Natural killer cell (primary cell): ENCODE measurements around the gene NME5. TPM values are rescaled to one million over a fixed set of nuclear protein-coding genes. Genes with fewer than 3 reads are reported as not detected.

Experiments used
- ATAC-seq, 3 donors: fragments of 150-1000 bp in 2 of 3; fragments of 200-7000 bp in 1 of 3; cut with Tn5 transposase; 1 replicate in 1 of 3; 2 replicates in 2 of 3; pipeline ENCODE4 v1.10.0; 2021; ENCODE audit warnings: mild to moderate bottlenecking in 2 of 3, moderate library complexity in 2 of 3
- DNase-seq, 2 donors: peaks; one replicate each; pipeline versions ENCODE4 v3.0.0 to v3.0.0-alpha.2; 2013 to 2021; ENCODE audit warnings: mixed read lengths in 1 of 2
- H3K27ac ChIP-seq: one replicate; pipeline ENCODE4 v1.5.1; 2013; ENCODE audit warnings: mild to moderate bottlenecking, low read length
- H3K27me3 ChIP-seq: one replicate; pipeline ENCODE4 v1.6.1; 2013; ENCODE audit warnings: low read length; ENCODE audit not compliant: control insufficient read depth, insufficient read depth
- H3K36me3 ChIP-seq: one replicate; pipeline ENCODE4 v1.6.1; 2013; ENCODE audit warnings: low read length; ENCODE audit not compliant: control insufficient read depth, insufficient read depth
- H3K4me1 ChIP-seq: one replicate; pipeline ENCODE4 v1.6.1; 2013; ENCODE audit warnings: low read length; ENCODE audit not compliant: control insufficient read depth, insufficient read depth
- H3K4me3 ChIP-seq: one replicate; pipeline ENCODE4 v1.5.1; 2013; ENCODE audit warnings: low read length
- H3K9me3 ChIP-seq: one replicate; pipeline ENCODE4 v1.6.1; 2013; ENCODE audit warnings: low read length; ENCODE audit not compliant: control insufficient read depth, insufficient read depth
- H3K27ac Mint-ChIP-seq, 2 donors: one replicate each; pipeline ENCODE4 v1.8.0; 2022; ENCODE audit warnings: mild to moderate bottlenecking in 2 of 2, mixed read lengths in 2 of 2, moderate library complexity in 1 of 2
- H3K27me3 Mint-ChIP-seq, 2 donors: one replicate each; pipeline ENCODE4 v1.8.0; 2022; ENCODE audit warnings: low read depth in 2 of 2, mixed read lengths in 2 of 2
- H3K36me3 Mint-ChIP-seq: one replicate; pipeline ENCODE4 v1.8.0; 2022; ENCODE audit warnings: mixed read lengths
- H3K4me1 Mint-ChIP-seq, 2 donors: one replicate each; pipeline ENCODE4 v1.8.0; 2022; ENCODE audit warnings: mixed read lengths in 2 of 2
- H3K4me3 Mint-ChIP-seq: one replicate; pipeline ENCODE4 v1.8.0; 2022; ENCODE audit warnings: mild to moderate bottlenecking, moderate library complexity, mixed read lengths
- H3K9me3 Mint-ChIP-seq, 2 donors: one replicate each; pipeline ENCODE4 v1.8.0; 2022; ENCODE audit warnings: mixed read lengths in 2 of 2
- CTCF ChIP-seq: fragments of 200-600 bp; IDR thresholded peaks from one replicate; pipeline ENCODE4 v1.8.0; 2022; ENCODE audit warnings: antibody characterized with exemption
- WGBS: methylation state at CpG from one replicate; pipeline ENCODE4 v1.1.7; 2013; ENCODE audit warnings: missing lambda C conversion rate; ENCODE audit not compliant: insufficient coverage; 5-methylcytosine and 5-hydroxymethylcytosine counted together
- intact Hi-C: fragments of 100-400 bp; cut with micrococcal nuclease; formaldehyde crosslinking; loops from one replicate; pipeline ENCODE4 v1.14.2; 2022
- total RNA-seq, 4 donors: library from RNA; stranded (reverse); fragments of 120-200 nt in 1 of 4; gene quantifications; one replicate each; pipeline versions ENCODE4 v1.2.3 to v1.2.4, GENCODE V29; 2013 to 2022

NME5 gene
- total RNA-seq, 3 donors from 2014 or later (not counting 1 experiment from before 2014, with no cell fraction given): not detected

GRCh38 chr5:138109463-138110265, 29.6 kb downstream of the NME5 start:
- Mint-ChIP-seq H3K9me3 (no peaks in the 10 kb centered on the region), H3K4me1 (no peaks in the 10 kb centered on the region), H3K4me3 (no peak overlapping the region), H3K27ac (no peak overlapping the region), H3K27me3 (peaks cover 12 to 20% of the 10 kb centered on the region in 2 donors), H3K36me3 (no peaks in the 10 kb centered on the region)
- Histone ChIP-seq H3K36me3 (no peaks in the 10 kb centered on the region), H3K27ac (no peak overlapping the region), H3K9me3 (no peaks in the 10 kb centered on the region), H3K4me1 (no peaks in the 10 kb centered on the region), H3K27me3 (no peaks in the 10 kb centered on the region), H3K4me3 (no peak overlapping the region)
- intact Hi-C loops: no loop called here
- WGBS: no CpG with 5 or more reads among the region's 1 CpG
- TF ChIP-seq CTCF: no peak
- DNase-seq (no peak), ATAC-seq (no peak)

- Histone ChIP-seq H3K4me3 (no peak overlapping the region), H3K36me3 (no peaks in the 10 kb centered on the region), H3K27ac (no peak overlapping the region), H3K9me3 (no peaks in the 10 kb centered on the region), H3K4me1 (no peaks in the 10 kb centered on the region), H3K27me3 (no peaks in the 10 kb centered on the region)
- intact Hi-C loops: no loop called here
- no peak for ATAC-seq
- no peaks in the 10 kb centered on the region for H3K4me1 Mint-ChIP-seq
- DNase-seq: no peak
- WGBS: no CpG with 5 or more reads among the region's 1 CpG
- H3K27me3 Mint-ChIP-seq: peaks cover 6 to 20% of the 10 kb centered on the region in 2 donors
- no peaks in the 10 kb centered on the region for H3K36me3 Mint-ChIP-seq
- H3K9me3 Mint-ChIP-seq: no peaks in the 10 kb centered on the region
- no peak for TF ChIP-seq CTCF
- H3K4me3 Mint-ChIP-seq: no peak overlapping the region
- no peak overlapping the region for H3K27ac Mint-ChIP-seq
These were observed 32.0 kb downstream of the NME5 start for GRCh38 chr5:138107213-138107612.

- Mint-ChIP-seq H3K36me3 (no peaks in the 10 kb centered on the region), H3K4me3 (no peak overlapping the region), H3K9me3 (no peaks in the 10 kb centered on the region), H3K27me3 (peaks cover 7 to 14% of the 10 kb centered on the region in 2 donors), H3K27ac (no peak overlapping the region), H3K4me1 (no peaks in the 10 kb centered on the region)
- no peak overlapping the region for H3K27ac ChIP-seq
- intact Hi-C loops: no loop called here
- no peak overlapping the region for H3K4me3 ChIP-seq
- H3K4me1 ChIP-seq: no peaks in the 10 kb centered on the region
- no peaks in the 10 kb centered on the region for H3K9me3 ChIP-seq
- no peak for DNase-seq
- H3K27me3 ChIP-seq: no peaks in the 10 kb centered on the region
- TF ChIP-seq CTCF: no peak
- H3K36me3 ChIP-seq: no peaks in the 10 kb centered on the region
- WGBS: 93% methylated on average over 6 of the region's 6 CpGs
- ATAC-seq: no peak
These were observed 33.5 kb downstream of the NME5 start for GRCh38 chr5:138105709-138106108.

- no peaks in the 10 kb centered on the region for H3K36me3 ChIP-seq
- intact Hi-C loops: no loop called here
- no peaks in the 10 kb centered on the region for H3K9me3 ChIP-seq
- Mint-ChIP-seq H3K27ac (no peak overlapping the region), H3K36me3 (no peaks in the 10 kb centered on the region), H3K27me3 (peaks cover 11 to 18% of the 10 kb centered on the region in 2 donors), H3K4me1 (no peaks in the 10 kb centered on the region), H3K9me3 (no peaks in the 10 kb centered on the region), H3K4me3 (no peak overlapping the region)
- no peak overlapping the region for H3K27ac ChIP-seq
- TF ChIP-seq CTCF: no peak
- no peak overlapping the region for H3K4me3 ChIP-seq
- no peak for DNase-seq
- ATAC-seq: no peak
- H3K4me1 ChIP-seq: no peaks in the 10 kb centered on the region
- 40% methylated on average over 1 of the region's 3 CpGs for whole genome bisulfite sequencing
- H3K27me3 ChIP-seq: no peaks in the 10 kb centered on the region
These were observed 36.0 kb downstream of the NME5 start for GRCh38 chr5:138103319-138103637.
